ENCODE results near the gene HOXB9. TPM values are rescaled to one million over a fixed set of nuclear protein-coding genes. Genes with fewer than 3 reads are reported as not detected.

HOXB9 gene
- total and polyA plus RNA-seq, 9 of the 15 experiments (the other 6 are each of a cell fraction or from before 2014, with no cell fraction given) = 3.1 to 196 (median 77.6) TPM

- TF ChIP-seq AFF1 (IDR thresholded peaks at IDR 0.05; ENCODE audit: low read depth in 1 of 2, partially characterized antibody in 2 of 2) (no peak), HNRNPK (IDR thresholded peaks at IDR 0.05; ENCODE audit: low read depth, low read length, poor library complexity, severe bottlenecking) (no peak), SREBF2 (CRISPR knock-in tag; IDR thresholded peaks at IDR 0.05) (no peak), TOE1 (IDR thresholded peaks at IDR 0.05; ENCODE audit: borderline replicate concordance) (peak; percentile 64; the same call in 1 of the 2 replicates), TOE1 (CRISPR knock-in tag; IDR thresholded peaks at IDR 0.05; ENCODE audit: borderline replicate concordance, low read depth) (no peak), MLLT1 (IDR thresholded peaks at IDR 0.05) (no peak), LARP7 (IDR thresholded peaks at IDR 0.05) (no peak), SFPQ (IDR thresholded peaks at IDR 0.05; ENCODE audit: low read depth, low read length) (no peak), ZKSCAN8 (CRISPR knock-in tag; IDR thresholded peaks at IDR 0.05) (no peak), ARID2 (IDR thresholded peaks at IDR 0.05) (peak; percentile 86), CTCFL (IDR thresholded peaks at IDR 0.05; ENCODE audit: borderline replicate concordance, insufficient read depth, low read depth, low read length, poor library complexity, severe bottlenecking) (peak; percentile 18), IRF1 (CRISPR knock-in tag; IDR thresholded peaks at IDR 0.05; ENCODE audit: borderline replicate concordance) (no peak), ZNF175 (CRISPR knock-in tag; IDR thresholded peaks at IDR 0.05; ENCODE audit: low read depth) (no peak), ZNF232 (CRISPR knock-in tag; IDR thresholded peaks at IDR 0.05) (no peak)
These were observed 32.2 kb downstream of the HOXB9 start (continued) for GRCh38 chr17:48593840-48594537.

All from K562 (cell line).